ENCODE data around the gene TMEM30A.

Gene TMEM30A

DNA sequence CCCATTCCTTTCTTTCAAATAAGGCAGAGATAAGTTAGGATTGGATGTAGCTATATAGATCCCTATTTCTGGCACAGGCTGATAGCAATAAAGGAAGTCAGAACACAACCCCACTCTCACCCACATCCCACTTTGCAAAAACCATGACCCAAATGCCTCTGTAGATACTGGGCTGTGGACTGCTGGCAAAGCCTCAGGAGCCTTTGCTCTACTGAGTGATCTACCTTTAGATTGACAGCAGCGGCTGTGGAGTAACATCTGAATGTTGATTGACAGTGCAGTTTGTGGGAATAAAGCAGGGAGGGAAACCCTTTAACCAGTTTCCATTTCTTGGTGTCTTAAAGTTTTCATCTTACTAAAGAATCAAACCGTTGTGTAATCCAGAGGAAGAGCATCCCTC lies 6.7 kb upstream of the TMEM30A start:
- DNase-seq, result no peak

DNA sequence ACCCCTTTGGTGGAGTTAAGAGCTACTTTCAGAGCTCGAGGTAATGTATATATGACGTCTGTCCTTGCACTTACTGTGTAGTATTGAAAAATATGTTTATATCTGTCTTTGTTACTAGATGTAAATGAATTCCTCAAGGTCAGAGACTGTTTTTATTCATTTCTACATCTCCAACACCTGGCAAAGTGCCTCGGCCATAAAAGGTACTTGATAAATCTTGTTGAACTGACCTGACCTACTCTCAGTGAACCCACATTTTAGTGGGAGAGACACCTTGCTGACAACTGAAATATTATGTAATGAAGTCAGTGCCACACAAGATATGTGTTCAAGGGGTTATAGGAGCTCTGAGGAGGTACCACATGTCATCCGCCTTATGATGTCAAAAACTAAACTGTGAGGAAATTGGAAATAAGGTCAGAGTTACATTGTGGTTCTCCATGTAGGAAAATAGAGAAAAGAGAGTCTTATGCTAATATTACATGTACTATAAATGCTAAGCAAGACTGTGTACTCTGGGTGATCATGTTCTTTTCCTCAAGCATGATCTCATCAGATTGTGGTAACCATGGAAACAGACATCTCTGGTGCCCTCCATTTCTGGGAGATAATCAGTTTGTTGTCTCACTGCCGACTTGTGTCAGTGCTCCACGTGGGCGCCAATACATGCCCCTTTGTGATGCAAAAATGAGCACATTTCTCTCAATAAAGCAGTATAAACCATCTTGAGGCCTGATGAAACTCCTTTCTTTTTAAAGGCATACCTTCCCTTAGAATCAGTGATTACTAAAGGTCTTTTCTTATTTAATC lies 5.7 kb upstream of the TMEM30A start:
- DNase-seq, result no peak

DNA sequence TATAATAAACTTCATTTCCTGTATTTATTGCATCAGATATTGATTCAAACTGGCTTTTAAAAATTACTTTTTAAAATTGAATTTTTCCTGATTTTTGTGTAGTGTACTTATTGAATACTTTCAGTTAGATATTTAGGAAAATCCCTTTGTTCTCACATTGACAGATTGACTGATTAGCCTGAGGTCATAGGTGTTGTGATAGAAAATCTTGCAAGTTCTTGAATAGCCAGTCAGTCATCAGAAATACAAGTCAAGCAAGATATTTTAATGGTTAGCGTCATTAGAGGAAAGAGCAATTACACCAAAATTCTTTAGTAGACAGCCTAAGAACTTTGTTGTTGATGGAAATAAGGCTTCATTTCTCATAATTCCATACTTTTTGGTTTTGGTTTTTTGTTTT lies 3.4 kb upstream of the TMEM30A start:
- no peak for DNase-seq

DNA sequence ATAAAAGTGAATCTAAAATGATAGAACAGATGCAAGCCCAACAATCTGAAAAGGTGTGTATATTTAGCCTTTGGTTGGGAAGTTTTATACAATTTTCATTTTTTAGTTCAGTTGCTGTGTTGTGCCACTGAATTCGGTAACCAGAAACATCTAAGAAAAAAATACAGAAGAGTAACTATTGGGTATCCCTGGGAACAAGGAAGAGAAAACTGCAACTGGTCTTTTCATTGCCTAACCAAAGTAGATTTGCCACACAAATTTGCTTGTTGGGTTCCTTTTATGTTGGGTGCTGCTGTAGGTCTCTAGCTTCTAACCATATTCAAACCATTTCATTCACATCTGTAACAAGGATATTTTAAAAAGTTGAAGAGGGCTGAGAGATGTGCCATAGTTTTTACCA lies 2.8 kb upstream of the TMEM30A start:
- no peak for DNase-seq

DNA sequence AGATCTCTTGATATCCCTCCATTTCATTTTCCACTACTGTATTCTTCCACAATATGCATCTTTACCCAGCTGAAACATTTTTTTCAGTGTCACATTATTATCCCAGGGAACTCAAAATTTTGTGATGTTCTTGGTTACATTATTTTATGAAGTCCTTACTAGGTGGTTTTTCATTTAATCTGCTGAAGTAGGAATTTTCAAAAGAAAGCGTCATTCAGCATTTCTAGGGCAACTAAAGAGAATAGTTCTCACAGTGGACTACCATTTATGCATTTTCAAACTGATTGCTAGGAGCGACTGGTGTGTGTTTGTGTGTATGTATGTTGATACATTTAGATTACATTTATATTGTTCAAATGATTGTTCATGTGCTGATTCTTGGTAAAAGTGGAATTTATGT lies 2.4 kb upstream of the TMEM30A start:
- no peak for DNase-seq

DNA sequence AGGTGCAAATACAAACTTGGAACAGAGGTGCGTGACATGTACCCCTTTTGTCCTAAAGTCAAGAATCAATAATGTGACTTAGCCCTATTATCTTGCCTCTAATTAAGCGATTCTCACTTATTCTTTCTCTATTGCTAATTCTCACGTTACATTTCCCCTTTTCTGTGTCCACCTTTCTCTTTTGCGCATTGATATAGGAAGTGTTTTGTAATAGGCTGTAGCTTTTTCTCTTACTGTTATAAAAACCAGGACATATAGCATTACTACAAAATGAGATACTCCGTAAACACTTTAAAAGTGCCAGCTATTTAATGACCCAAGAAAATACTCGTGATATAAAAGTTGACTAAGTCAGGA lies 669 bp upstream of the TMEM30A start:
- no peak for DNase-seq

DNA sequence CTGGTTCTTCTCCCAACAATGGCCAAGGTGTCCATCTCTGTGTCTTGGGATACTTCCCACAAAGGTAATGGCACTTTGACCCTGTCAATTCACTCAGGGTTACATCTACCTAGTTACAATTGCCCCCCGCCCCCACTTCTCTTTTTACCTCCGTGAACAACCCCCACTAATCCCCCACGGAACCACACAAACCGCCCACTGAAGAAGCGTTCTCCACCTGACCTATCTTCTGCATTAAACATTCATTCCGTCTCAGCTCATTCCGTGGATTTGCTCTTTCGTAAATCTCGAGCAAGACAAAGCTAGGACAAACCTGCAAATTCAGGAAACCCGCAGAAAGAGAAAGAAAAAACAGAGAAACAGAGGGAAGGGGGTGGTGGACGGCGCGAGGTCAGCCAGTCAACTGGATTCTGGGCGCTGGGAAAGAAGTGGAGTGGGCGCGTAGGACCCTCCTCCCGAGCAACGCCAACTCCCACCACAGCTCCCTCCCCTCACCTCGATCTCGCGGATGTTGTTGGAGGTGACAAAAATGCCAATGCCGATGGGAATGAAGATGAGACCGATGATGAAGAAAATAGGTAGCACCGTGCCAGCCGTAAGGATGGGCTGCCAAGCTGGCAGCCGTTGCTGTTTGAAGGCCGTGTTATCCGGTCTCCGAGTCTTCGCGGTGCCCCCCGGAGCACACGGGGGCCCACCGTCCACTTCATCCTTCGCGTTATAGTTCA lies 523 bp downstream of the TMEM30A start:
- DNase-seq, result no peak

DNA sequence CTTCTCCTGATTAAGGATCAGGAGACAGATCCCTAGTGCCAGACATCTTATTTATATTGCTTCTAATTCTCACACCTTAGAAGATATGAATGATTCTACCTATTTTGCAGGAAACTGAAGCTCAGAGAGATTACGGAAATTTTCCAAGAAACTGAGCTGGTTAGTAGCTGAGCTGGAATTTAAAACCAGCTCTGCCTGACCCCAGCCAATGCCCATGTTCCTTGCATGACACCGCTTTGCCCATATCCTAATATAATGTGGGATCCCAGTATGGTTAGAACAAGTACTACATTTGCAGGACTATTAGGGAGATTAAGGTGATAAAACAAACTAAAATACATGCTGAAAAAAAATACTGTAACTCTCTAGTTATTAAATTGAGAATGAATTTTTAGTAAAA lies 1.9 kb downstream of the TMEM30A start:
- DNase-seq, result no peak

DNA sequence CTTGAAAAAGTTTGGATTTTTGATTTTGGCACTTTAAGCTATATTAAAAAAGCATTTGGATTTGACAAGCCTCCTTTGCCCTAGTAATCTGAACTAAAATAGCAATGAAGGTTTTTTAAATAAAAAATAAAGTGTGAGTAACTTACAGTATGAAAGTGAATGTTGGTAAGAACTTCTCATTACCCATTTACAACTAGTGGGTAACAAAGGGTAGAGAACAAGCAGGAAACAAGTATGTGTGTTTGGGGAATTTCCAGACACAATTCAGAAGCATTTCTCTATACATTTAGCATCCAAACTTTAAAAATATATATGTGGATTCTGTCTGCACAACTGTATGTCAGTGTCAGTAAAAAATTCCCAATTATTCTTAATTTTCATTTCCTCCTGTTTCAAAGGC lies 2.9 kb downstream of the TMEM30A start:
- DNase-seq, result no peak

DNA sequence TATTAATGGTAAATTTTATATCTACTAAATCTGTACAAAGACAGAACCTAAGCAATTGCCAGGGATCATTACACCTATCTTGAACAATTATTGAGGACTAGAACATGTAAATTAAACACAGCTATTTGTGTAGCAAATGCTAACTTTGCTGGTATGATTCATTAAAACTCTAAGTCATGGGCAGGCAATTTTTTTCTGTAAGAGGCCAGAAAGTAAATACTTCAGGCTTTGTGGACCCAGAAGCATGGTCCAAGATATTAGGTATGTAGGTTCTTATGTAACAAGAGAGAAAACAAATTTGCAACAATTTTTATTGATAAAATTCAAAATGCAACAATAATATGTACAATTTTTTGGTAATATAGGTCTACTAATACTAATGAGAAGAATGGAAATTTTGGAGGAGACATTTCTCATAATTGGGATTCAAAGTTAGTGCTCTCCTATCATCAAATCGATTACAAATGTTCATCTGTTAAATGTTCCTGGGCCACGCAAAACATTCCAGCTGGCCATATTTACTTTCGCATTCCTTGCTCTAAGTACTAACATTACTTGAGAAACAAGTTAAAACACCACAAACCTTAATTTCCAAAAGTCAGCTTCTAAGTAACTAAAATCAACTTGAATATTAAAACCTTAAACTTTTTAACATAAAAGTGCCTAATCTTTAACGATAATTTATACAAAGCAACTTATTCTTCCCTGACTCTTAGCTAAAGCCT lies 4.3 kb downstream of the TMEM30A start:
- no peak for DNase-seq

DNA sequence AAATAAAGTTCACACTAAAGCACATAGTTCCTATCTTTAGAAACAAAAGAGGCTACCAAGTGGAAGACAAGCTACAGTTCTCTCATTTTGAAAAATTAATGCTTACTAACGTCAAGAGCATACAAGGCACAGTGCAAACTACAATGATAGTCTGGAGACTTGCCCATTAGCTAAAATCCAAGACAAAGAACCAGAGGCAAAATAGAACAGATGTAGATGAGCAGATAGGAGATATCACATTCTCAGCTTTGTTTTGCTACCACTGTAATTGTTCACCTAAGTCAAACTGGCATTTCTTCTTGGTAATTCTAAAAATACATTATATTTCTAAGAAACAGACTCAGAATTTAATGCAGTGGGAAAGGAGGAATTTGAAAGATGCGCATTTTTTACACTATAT lies 5.2 kb downstream of the TMEM30A start:
- no peak for DNase-seq

DNA sequence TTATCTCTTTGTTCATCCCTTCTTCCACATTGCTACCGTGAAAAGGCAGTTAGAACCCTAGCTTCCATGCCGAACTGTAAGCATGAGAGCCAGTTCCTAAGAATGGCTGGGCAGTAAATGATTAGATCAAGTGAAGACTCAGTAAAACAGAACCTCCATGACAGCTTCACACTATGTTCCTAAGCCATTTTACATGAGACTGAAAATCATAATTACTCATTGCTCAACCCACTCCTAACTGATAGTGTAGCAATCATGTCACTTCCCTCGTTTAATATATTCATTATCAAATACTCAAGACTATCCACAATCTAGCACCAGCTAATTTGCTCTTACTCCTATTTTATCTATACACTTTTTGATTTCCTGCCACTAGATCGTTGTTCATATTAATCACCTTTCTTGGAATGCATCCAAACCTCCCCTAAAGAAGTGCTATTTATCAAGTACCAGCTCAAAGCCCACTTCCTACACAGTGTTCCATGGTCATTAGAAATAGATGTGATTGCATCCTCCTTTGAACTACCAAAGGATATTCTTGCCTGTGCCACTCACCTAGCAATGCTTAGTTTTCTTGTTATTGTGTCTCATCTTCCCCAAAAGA lies 6.0 kb downstream of the TMEM30A start:
- no peak for DNase-seq

DNA sequence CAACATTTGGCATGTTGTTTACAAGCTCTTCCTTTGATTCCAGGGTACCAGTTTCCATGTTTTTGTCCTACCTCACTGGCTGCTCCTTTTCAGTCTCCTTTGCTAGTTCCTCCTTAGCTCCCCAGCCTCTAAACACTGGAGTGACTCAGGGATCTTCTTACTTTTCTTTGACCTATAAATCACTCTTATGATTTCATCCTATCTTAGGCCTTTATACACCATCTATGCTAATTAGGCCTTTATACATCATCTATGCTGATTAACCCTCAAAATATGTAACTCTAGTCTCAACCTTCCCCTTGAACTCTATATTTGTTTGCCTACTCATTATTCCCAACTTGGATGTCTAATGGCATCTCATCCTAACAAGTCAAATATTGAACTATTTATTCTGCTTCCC lies 9.5 kb downstream of the TMEM30A start:
- peak; percentile 22 for DNase-seq

DNA sequence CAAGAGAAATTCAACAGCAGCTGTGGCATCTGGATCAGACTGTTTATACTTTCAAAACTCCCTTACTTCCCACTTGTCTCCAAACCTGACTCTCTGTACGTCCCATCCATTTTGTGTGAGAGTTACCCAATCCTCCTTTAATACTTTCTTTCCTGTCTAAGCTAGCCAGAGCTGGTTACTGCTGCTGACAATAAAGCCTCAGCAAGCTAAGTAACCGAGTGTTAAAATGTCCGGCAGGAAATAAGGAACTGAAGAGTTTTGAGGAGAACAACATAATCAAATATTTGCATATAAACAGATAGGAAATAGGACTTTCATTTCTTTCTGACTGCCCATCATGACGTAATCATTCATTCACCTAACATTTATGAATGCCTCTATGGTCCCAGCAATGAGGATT lies 11.6 kb downstream of the TMEM30A start:
- no peak for DNase-seq

DNA sequence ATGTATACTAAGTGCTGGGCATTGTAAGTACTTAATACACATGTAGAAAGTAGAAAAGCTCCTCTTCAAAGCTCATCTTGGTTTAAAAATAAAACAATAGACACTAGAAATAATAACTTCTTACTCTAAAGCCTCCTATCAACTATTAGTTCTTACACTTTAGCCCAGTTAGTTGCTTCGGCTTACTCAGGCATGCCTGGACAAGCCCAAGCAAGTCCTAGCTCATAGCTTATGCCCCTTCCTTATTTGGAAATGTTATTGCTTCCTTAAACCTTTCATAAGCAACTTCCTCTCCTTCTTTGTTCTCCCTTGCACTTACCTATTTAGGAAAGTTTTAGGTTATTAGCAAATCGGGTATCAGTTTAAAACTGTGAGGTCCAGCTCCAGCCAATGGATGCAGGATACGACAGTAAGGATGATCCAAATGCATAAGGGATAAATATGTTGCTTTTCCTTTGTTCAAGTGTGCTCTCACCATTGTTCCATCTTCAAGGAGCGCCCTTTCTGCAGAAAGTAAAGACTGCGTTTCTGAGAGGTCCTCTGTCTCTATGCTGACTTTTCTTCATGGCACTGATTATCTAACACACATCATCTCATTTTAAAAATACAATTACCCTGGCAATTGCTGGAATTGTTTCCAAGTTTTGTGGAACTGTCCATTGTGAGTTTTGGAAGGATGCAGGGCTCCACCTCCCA lies 12.3 kb downstream of the TMEM30A start:
- no peak for DNase-seq

DNA sequence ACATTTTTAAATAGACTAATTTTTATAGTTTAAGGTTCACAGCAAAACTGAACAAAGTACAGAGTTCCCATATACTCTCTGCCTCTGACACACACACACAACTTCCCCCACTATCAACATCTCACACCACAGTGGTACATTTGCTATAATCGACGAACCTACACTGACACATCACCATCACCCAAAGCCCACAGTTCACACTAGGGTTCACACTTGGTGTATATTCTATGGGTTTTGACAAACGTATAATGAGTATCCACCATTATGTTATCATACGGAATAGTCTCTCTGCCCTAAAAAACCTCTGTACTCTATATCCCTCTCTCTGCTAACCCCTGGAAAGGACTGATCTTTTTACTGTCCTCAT lies 15.6 kb downstream of the TMEM30A start:
- no peak for DNase-seq

DNA sequence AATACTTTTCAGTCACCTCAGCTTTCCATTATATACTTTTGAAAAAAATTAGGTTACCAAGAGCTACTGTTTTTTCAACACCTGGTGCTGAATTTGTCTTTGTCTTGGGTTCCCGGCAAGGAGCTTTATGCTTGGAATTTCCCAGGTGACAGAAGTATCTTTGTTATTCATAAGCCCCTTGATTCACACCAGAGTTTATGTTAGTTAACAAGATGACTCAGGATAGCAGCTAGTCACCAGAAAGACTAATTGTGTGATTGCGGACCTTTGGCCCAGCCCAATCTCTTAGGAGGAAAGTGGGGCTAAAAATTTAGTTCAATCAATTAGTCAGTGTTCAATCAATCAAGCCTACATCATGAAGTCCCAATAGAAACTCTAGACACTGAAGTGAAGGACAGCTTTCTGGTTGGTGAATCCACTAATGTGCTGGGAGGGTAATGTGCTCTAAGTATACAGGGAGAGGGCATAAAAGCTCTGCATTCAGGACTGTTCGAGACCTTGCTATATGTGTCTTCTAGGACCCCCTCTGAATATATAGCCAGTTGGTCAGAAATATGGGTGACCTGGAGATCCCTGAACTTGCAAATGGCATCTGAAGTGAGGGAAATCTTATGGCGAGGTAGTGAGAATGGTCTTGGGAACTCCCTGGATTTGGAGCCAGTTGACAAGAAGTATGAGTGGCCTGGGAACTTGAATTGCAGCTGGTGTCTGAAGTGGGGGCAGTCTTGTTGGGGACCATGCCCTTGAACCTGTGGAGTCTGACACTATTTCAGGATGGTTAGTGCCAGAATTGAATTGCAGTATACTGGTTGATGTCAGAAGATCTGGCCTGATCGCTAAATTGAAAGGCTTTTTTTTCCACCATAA lies 16.2 kb downstream of the TMEM30A start:
- DNase-seq, result no peak

DNA sequence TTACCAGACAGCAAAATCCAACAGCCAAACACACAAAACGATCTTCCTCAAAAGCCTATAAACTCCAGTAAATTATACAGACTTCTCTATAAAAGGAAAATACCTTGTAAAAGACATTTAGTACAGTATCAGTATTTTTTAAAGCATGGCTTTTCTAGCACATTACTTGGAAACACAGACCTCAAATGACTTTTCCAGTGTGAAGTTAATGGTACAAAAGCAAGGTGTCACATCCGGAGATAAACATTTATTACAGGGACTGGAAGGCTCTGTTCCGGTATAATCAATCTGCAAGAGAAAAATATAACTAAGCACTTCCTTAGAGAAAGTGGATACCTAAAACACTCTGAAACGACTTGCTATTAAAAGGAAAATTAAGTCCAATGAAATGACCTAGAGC lies 17.1 kb downstream of the TMEM30A start:
- DNase-seq, result no peak

DNA sequence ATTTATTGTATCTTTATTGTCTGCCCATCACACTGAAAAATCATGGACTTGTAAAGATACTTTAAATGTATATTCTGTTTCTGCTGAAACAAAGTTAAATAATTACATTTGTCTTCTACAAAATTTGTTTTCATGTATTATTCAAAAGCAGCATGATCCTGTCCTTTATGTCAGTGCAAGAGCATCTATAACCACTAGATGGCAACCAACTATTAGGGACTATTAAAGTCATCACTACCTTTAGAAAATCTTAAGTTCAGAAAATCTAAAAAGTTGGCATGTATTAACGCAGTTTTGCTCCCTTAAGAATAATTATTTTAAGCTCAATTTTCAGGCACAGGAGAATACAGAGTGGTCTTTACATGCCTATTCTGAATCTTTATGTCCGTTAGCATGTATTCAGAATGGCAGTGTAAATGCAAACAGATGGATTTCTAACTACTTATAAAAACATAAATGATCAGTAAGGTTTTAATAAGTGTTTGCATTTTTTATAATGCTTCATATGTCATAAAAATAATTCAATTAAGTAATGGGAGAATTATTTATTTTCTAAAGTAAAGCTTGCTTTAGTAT lies 17.8 kb downstream of the TMEM30A start:
- no peak for DNase-seq

DNA sequence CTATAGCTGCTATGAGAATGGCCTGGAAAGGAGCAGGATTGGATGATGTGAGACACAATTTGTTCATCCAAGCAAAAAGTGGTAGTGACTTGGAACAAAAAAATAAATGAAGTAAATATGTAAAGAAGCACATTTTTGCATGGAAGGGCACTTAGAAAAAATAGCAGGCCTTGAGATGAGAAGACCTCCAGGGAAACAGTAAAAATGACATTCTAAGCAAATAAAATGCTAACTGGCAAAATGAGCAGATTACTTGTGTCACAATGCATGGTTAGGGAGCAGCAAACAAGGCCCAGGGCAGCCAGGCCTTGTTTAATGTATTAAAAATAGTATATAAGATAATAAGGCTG lies 21.2 kb downstream of the TMEM30A start:
- no peak for DNase-seq

DNA sequence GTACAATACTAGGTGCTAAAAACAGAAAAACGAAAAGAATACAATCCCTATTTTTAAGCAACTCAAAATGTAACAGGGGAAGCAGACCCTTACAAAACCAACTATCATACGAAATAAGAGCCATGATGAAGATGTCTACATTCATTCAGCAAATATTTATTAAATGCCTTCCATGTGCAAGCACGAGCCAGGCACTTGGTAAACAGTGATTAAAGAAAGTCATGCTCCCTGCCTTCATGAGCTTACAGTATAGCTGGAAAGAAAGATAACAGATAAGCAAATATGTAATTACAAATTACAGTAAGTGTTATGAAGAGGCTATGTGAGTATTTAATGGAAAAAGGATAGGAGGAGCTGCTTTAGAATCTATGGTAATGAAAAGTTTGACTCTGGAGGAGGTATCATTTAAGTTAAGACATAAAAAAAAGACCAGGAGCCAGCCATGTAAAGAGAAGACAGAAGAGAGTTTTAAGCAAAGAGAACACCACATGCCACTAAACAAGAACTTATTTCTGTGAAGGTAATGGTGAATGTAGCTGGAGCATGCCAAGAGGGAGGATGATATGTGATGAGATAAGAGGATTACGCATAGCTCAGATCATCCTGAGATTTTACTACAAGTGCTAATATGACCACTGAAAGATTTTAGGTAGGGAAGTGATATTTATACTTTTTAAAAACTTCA lies 21.7 kb downstream of the TMEM30A start:
- DNase-seq, result no peak
